ENCODE measurements around the gene TMEM245.

The TMEM245 gene

GRCh38 chr9:109014608-109015280 lies 105.0 kb downstream of the TMEM245 start:
- Histone ChIP-seq H4K91ac (ENCODE audit: low read depth, low read length, poor library complexity) (peak overlapping the region; percentile 86), H3K4ac (ENCODE audit: low read length) (no peak overlapping the region), H3K9ac (ENCODE audit: low read depth, low read length, poor library complexity) (no peak overlapping the region), H3K14ac (ENCODE audit: low read length) (no peak overlapping the region), H3K4me3 (ENCODE audit: low read length in 2 of 2) (no peak overlapping the region), H3K4me2 (ENCODE audit: insufficient read depth, low read length, poor library complexity, severe bottlenecking) (no peak overlapping the region), H2BK120ac (ENCODE audit: low read depth, low read length) (no peak overlapping the region), H2BK15ac (ENCODE audit: low read length) (no peak overlapping the region), H2AK5ac (ENCODE audit: low read depth, low read length) (no peak overlapping the region), H3K23ac (ENCODE audit: low read depth, low read length, poor library complexity) (no peak overlapping the region), H3K4me1 (ENCODE audit: control insufficient read depth in 2 of 2, insufficient read depth in 1 of 2, low read depth in 1 of 2, low read length in 2 of 2) (peaks cover 9 to 22% of the 10 kb centered on the region in 2 donors), H2BK12ac (ENCODE audit: low read length) (no peak overlapping the region), H3K36me3 (replicated peaks in 1 of 2; ENCODE audit: control insufficient read depth in 2 of 2, insufficient read depth in 2 of 2, low read length in 2 of 2) (peaks cover 2 to 28% of the 10 kb centered on the region in 2 donors), H3K27me3 (ENCODE audit: control insufficient read depth in 3 of 3, insufficient read depth in 3 of 3, low read depth in 1 of 3, low read length in 3 of 3) (no peaks in the 10 kb centered on the region), H3K18ac (ENCODE audit: low read length) (no peak overlapping the region), H4K8ac (ENCODE audit: low read depth, low read length) (no peak overlapping the region), H3K9me3 (replicated peaks in 1 of 2; ENCODE audit: control insufficient read depth in 2 of 2, insufficient read depth in 1 of 2, low read depth in 1 of 2, low read length in 2 of 2) (peaks cover 0 to 5% of the 10 kb centered on the region in 2 donors), H3K79me1 (ENCODE audit: low read depth, low read length) (peaks cover 4% of the 10 kb centered on the region), H2BK5ac (ENCODE audit: low read length) (no peak overlapping the region), H3K27ac (replicated peaks; ENCODE audit: low read length) (no peak overlapping the region), H2AFZ (ENCODE audit: low read length) (no peak overlapping the region)
- DNase-seq (ENCODE audit: low spot score): no peak
- no CpG with 5 or more reads among the region's 7 CpGs for WGBS, 2 donors (ENCODE audit: extremely low coverage in 2 of 2, insufficient read length in 2 of 2, insufficient replicate concordance in 1 of 2)

GRCh38 chr9:109013679-109014607 lies 105.8 kb downstream of the TMEM245 start:
- Histone ChIP-seq H3K14ac (ENCODE audit: low read length) (no peak overlapping the region), H3K4me2 (ENCODE audit: insufficient read depth, low read length, poor library complexity, severe bottlenecking) (peak overlapping the region; percentile 89), H4K91ac (ENCODE audit: low read depth, low read length, poor library complexity) (no peak overlapping the region), H2BK5ac (ENCODE audit: low read length) (no peak overlapping the region), H3K27ac (replicated peaks; ENCODE audit: low read length) (peak overlapping the region; percentile 4), H4K8ac (ENCODE audit: low read depth, low read length) (no peak overlapping the region), H2BK12ac (ENCODE audit: low read length) (no peak overlapping the region), H2AK5ac (ENCODE audit: low read depth, low read length) (no peak overlapping the region), H3K36me3 (replicated peaks in 1 of 2; ENCODE audit: control insufficient read depth in 2 of 2, insufficient read depth in 2 of 2, low read length in 2 of 2) (peaks cover 2 to 20% of the 10 kb centered on the region in 2 donors), H2BK120ac (ENCODE audit: low read depth, low read length) (no peak overlapping the region), H3K79me1 (ENCODE audit: low read depth, low read length) (peaks cover 4% of the 10 kb centered on the region), H3K18ac (ENCODE audit: low read length) (no peak overlapping the region), H2BK15ac (ENCODE audit: low read length) (no peak overlapping the region), H3K9me3 (replicated peaks in 1 of 2; ENCODE audit: control insufficient read depth in 2 of 2, insufficient read depth in 1 of 2, low read depth in 1 of 2, low read length in 2 of 2) (peaks cover 0 to 5% of the 10 kb centered on the region in 2 donors), H3K4ac (ENCODE audit: low read length) (no peak overlapping the region), H3K27me3 (ENCODE audit: control insufficient read depth in 3 of 3, insufficient read depth in 3 of 3, low read depth in 1 of 3, low read length in 3 of 3) (no peaks in the 10 kb centered on the region), H3K4me3 (ENCODE audit: low read length in 2 of 2) (peak overlapping the region; percentile 35 to 68), H2AFZ (ENCODE audit: low read length) (peak overlapping the region; percentile 57), H3K23ac (ENCODE audit: low read depth, low read length, poor library complexity) (no peak overlapping the region), H3K9ac (ENCODE audit: low read depth, low read length, poor library complexity) (no peak overlapping the region), H3K4me1 (ENCODE audit: control insufficient read depth in 2 of 2, insufficient read depth in 1 of 2, low read depth in 1 of 2, low read length in 2 of 2) (peaks cover 9 to 22% of the 10 kb centered on the region in 2 donors)
- WGBS, 2 donors (ENCODE audit: extremely low coverage in 2 of 2, insufficient read length in 2 of 2, insufficient replicate concordance in 1 of 2): no CpG with 5 or more reads among the region's 19 CpGs
- DNase-seq (ENCODE audit: low spot score): no peak

- H3K9me3 ChIP-seq (replicated peaks in 1 of 2; ENCODE audit: control insufficient read depth in 2 of 2, insufficient read depth in 1 of 2, low read depth in 1 of 2, low read length in 2 of 2): peaks cover 0 to 5% of the 10 kb centered on the region in 2 donors
- H2AK5ac ChIP-seq (ENCODE audit: low read depth, low read length): no peak within 1 kb of the TSS
- H3K4me1 ChIP-seq (ENCODE audit: control insufficient read depth in 2 of 2, insufficient read depth in 1 of 2, low read depth in 1 of 2, low read length in 2 of 2): peaks cover 9 to 22% of the 10 kb centered on the region in 2 donors
- H2BK12ac ChIP-seq (ENCODE audit: low read length): no peak within 1 kb of the TSS
- H3K14ac ChIP-seq (ENCODE audit: low read length): peak within 1 kb of the TSS; percentile 76
- H3K27me3 ChIP-seq (ENCODE audit: control insufficient read depth in 3 of 3, insufficient read depth in 3 of 3, low read depth in 1 of 3, low read length in 3 of 3): no peaks in the 10 kb centered on the region
- H2AFZ ChIP-seq (ENCODE audit: low read length): peak within 1 kb of the TSS; percentile 94
- peak within 1 kb of the TSS; percentile 87 for H3K23ac ChIP-seq (ENCODE audit: low read depth, low read length, poor library complexity)
- H2BK15ac ChIP-seq (ENCODE audit: low read length): no peak within 1 kb of the TSS
- H3K4me3 ChIP-seq (ENCODE audit: low read length in 2 of 2): peak within 1 kb of the TSS; percentile 66 to 98
- no peak within 1 kb of the TSS for H4K91ac ChIP-seq (ENCODE audit: low read depth, low read length, poor library complexity)
- H3K4me2 ChIP-seq (ENCODE audit: insufficient read depth, low read length, poor library complexity, severe bottlenecking): peak within 1 kb of the TSS; percentile 89
- WGBS, 2 donors (ENCODE audit: extremely low coverage in 2 of 2, insufficient read length in 2 of 2, insufficient replicate concordance in 1 of 2): no CpG with 5 or more reads among the region's 99 CpGs
- peak within 1 kb of the TSS; percentile 24 for H3K4ac ChIP-seq (ENCODE audit: low read length)
- peaks cover 2 to 18% of the 10 kb centered on the region in 2 donors for H3K36me3 ChIP-seq (replicated peaks in 1 of 2; ENCODE audit: control insufficient read depth in 2 of 2, insufficient read depth in 2 of 2, low read length in 2 of 2)
- peak; percentile 87 for DNase-seq (ENCODE audit: low spot score)
- H4K8ac ChIP-seq (ENCODE audit: low read depth, low read length): no peak within 1 kb of the TSS
- peaks cover 4% of the 10 kb centered on the region for H3K79me1 ChIP-seq (ENCODE audit: low read depth, low read length)
- H2BK5ac ChIP-seq (ENCODE audit: low read length): peak within 1 kb of the TSS; percentile 10
- H3K27ac ChIP-seq (replicated peaks; ENCODE audit: low read length): peak within 1 kb of the TSS; percentile 61
- H3K9ac ChIP-seq (ENCODE audit: low read depth, low read length, poor library complexity): peak within 1 kb of the TSS; percentile 83
- H2BK120ac ChIP-seq (ENCODE audit: low read depth, low read length): no peak within 1 kb of the TSS
- peak within 1 kb of the TSS; percentile 94 for H3K18ac ChIP-seq (ENCODE audit: low read length)
Measured at GRCh38 chr9:109012876-109013678, 106.7 kb downstream of the TMEM245 start, which contains the start of gene CTNNAL1. Gene CTNNAL1, minus strand, starts transcription at chr9:109013499. Its CDS starts 57 bp downstream, at chr9:109013442.

Data from neuronal stem cell (in vitro differentiated cells).